GM06990 (cell line): ENCODE data around the gene OR2T2.
"Not testable (repeated sequence)": the region's sequence is repeated elsewhere in the genome, so short reads cannot be mapped to it uniquely, and the experiment has no call there.

Experiments used
- DNase-seq: peaks from one replicate; pipeline ENCODE4 v3.0.0-alpha.2; 2011; ENCODE audit not compliant: insufficient read length; ENCODE audit errors: extremely low read depth
- H3K27me3 ChIP-seq: replicated peaks from 2 replicates; pipeline ENCODE4 v1.6.0; 2011; ENCODE audit warnings: low read length; ENCODE audit not compliant: control insufficient read depth, insufficient read depth
- H3K36me3 ChIP-seq: 2 replicates; pipeline ENCODE4 v1.5.1; 2011; ENCODE audit warnings: low read length; ENCODE audit not compliant: control insufficient read depth, insufficient read depth
- H3K4me3 ChIP-seq: replicated peaks from 2 replicates; pipeline ENCODE4 v1.5.1; 2011; ENCODE audit warnings: low read depth, mild to moderate bottlenecking, control low read depth, low read length
- TF ChIP-seq, protein P1 (sequence below): IDR thresholded peaks from 2 replicates; pipeline ENCODE4 v1.5.1; 2011; ENCODE audit warnings: low read length, control low read depth, mild to moderate bottlenecking, inconsistent platforms; ENCODE audit not compliant: insufficient read depth, poor library complexity, severe bottlenecking

OR2T2 gene

DNA sequence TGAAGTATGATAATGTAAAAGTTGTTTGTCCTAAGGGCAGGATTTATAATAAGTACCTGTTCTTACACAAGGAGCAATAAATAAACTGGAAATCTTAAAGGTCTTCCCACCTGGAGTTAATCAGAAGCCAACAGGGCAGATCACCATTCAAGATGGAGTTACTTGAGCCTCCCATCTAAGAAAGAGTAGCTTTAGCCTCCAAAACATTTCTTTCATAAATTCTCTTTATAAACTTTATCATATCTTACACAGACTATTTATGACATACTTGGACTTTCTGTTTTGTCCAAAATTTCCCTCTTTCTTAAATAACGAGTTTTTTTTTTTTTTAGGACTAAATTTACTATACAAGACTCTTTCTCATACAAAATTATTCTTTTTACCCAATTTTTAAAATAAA lies 24.1 kb upstream of the OR2T2 start:
- Histone ChIP-seq H3K4me3 (no peak overlapping the region), H3K27me3 (no peaks in the 10 kb centered on the region), H3K36me3 (no peaks in the 10 kb centered on the region)
- no peak for DNase-seq
- TF ChIP-seq, protein P1, sequence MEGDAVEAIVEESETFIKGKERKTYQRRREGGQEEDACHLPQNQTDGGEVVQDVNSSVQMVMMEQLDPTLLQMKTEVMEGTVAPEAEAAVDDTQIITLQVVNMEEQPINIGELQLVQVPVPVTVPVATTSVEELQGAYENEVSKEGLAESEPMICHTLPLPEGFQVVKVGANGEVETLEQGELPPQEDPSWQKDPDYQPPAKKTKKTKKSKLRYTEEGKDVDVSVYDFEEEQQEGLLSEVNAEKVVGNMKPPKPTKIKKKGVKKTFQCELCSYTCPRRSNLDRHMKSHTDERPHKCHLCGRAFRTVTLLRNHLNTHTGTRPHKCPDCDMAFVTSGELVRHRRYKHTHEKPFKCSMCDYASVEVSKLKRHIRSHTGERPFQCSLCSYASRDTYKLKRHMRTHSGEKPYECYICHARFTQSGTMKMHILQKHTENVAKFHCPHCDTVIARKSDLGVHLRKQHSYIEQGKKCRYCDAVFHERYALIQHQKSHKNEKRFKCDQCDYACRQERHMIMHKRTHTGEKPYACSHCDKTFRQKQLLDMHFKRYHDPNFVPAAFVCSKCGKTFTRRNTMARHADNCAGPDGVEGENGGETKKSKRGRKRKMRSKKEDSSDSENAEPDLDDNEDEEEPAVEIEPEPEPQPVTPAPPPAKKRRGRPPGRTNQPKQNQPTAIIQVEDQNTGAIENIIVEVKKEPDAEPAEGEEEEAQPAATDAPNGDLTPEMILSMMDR, result no peak

DNA sequence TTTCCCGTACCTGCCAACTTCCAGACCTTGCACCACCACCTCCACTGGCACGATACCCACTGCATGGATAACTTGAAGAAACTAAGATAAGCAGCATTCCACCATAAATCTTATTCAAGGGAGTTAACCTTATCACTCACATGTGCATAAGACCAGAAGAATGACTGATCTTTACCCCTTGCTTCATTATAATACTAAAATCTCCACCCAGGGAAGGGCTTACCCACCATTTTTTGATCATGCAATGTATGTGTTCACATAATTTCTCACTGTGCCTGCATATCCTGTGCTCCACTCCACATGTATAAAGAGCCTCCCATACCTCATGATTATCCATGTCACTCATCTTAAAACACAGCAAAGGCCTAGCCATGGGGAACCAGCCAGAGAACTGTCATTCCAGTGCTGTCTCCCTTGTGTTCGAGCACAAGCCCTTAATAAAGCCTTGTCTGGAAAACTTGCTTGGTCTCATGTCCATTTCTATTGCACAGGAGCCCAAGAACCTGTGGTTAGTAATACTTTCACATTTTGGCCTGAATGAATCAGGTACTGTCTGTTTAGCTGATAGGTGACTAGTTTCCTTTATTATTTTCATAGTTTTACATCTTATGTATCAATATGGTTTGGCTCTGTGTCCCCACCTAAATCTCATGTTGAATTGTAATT lies 17.8 kb upstream of the OR2T2 start:
- H3K36me3 ChIP-seq, H3K4me3 ChIP-seq, DNase-seq, H3K27me3 ChIP-seq: not testable (repeated sequence)

DNA sequence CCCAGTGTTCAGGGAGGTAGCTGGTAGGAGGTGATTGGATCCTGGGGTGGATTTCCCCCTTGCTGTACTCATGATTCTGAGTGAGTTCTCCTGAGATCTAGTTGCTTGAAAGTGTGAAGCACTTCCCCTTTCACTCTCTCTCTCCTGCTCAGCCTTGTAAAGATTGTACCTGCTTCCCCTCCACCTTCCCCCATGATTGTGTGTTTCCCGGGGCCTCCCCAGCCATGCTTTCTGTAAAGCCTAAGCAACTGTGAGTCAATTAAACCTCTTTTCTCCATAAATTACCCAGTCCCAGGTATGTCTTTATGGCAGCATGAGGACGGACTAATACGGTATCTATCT lies 17.3 kb upstream of the OR2T2 start:
- not testable (repeated sequence) for DNase-seq, H3K27me3 ChIP-seq, H3K4me3 ChIP-seq, H3K36me3 ChIP-seq

DNA sequence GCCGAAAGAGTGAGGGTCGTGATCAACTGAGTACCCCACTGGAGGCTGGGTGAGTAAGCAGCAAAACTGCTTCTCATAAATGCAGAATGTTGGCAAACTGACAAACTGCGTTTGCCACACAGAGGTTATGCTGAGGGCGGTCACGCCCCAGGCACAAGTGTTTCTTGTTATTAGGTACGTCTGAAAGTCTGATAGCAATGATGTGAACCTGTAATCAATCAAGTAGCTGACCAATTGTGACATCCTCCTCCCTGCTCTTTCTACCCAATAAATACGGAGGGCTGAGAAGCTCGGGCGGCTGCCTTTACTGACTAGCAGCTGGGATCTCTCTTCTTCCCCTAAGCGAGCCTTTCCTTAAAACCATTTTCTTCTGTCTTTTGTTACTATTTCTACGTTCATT lies 13.8 kb upstream of the OR2T2 start:
- not testable (repeated sequence) for DNase-seq, H3K4me3 ChIP-seq, H3K27me3 ChIP-seq, H3K36me3 ChIP-seq

DNA sequence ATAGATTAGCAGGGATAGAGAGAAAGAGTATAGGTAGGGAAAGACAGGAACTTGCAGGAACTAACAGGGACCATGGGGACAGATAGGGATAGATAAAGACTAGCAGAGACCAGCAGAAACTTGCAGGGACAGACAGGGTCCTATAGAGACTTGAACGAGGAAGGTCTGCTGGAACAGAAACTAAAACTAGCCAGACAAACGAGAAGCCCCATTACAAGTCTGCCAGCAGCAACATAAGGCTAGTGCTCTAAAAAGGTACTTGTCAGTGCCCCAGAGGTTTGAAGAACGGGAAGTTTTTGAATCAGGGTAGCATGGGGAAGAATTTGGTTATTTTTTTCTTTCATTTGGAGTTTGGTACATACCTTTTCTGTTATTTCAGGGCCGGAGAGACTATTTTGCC lies 13.2 kb upstream of the OR2T2 start:
- H3K36me3 ChIP-seq, DNase-seq, H3K4me3 ChIP-seq, H3K27me3 ChIP-seq: not testable (repeated sequence)

DNA sequence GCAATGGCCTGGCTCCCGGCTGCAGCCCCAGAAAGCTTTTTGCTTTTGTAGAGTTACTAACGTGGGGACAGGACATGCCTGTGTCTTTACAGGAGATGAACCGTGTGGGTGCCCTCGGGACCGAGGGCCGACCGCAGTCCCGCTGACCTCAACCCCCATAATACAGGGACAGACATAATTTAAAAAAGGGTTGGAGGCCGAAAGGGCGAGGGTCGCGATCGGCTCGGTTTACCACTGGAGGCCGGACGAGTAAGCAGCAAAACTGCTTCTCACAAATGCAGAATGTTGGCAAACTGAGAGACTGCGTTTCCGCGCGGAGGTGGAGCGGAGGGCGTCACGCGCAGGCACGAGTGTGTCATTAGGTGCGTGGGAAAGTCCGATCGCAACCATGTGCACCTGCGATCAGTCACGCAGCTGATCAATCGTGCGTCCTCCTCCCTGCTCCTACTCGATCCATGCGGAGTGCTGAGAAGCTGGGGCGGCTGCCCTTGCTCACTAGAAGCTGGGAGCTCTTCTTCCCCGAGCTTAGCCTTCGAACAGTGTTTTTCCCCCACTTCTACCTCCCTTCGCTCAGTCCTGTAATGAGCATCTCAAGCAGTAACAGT lies 11.5 kb upstream of the OR2T2 start:
- H3K4me3 ChIP-seq, DNase-seq, H3K36me3 ChIP-seq, H3K27me3 ChIP-seq: not testable (repeated sequence)

DNA sequence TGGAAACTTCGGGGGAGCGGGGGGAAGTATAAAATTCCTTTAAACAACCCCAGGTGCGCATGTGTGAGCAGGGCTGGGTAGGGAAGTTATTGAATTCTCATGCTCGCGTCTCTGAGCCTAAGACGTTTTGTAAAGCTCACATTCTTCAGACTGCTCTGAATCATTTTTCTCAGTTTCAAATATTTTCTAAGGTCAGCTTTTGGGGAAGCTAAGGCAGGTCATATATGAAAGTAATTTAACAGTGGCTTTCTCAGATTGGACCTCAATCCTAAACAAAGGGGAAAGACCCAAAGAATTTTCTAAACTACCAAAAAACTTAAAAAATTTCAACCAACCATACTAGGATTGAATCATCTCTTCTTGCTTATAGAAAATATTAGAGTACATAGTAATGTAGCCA lies 10.5 kb upstream of the OR2T2 start:
- H3K36me3 ChIP-seq, DNase-seq, H3K27me3 ChIP-seq, H3K4me3 ChIP-seq: not testable (repeated sequence)

DNA sequence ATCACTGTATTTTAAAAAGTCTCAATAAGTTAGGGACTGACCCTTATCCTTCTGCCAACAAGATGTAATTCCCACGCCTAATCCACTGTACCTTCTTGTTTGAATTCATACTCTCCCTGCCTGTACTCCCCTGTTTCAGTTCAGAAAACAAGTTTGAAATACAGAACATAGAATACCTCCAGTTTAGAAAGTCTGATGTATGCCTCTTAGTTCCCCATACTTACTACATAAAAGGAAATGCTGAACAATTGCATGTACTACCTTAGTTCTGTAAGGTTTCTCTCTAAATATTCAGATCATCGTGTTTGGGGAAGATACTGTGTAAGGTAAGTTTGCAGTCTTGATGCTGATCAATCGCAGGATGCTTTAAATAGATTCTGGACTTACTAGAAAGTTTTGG lies 9.1 kb upstream of the OR2T2 start:
- H3K27me3 ChIP-seq, DNase-seq, H3K4me3 ChIP-seq, H3K36me3 ChIP-seq: not testable (repeated sequence)

DNA sequence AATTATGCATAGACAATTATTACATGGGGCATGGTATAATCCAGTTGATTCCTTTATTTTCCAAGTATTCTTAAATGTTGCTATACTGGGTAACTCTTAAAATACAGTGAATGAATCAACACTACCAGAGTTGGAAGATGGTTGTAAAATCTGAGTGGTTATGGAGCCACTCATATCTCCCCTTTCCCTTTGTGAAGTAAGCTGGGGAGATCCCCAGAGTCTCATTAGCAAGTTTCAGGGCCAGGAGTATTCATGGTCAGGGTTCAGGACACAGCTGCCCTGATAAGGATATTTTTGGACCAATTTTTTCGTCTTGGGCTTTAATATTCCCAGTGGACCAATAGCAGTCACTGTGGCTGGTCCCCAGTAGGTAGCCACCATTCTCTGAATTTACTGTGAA lies 6.8 kb upstream of the OR2T2 start:
- not testable (repeated sequence) for DNase-seq, H3K4me3 ChIP-seq, H3K27me3 ChIP-seq, H3K36me3 ChIP-seq

DNA sequence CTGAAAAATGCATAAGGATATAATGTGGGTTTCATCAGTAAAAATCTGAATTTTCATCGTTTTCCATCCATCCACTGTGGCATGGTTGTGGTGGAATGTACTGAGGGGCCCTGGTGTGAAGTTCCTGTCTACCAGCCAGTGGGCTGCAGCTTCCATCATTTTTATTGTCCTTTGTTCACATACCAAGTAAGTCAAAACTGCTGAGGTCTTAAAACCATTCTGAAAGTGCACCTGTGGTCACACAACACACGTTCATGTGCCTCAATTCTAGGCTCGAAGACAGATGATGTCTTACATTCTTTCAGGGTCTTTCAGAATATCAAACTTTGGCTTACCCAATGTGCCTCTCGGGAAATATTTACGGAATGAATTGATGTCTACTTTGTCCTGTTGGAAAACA lies 6.2 kb upstream of the OR2T2 start:
- not testable (repeated sequence) for H3K4me3 ChIP-seq, DNase-seq, H3K36me3 ChIP-seq

DNA sequence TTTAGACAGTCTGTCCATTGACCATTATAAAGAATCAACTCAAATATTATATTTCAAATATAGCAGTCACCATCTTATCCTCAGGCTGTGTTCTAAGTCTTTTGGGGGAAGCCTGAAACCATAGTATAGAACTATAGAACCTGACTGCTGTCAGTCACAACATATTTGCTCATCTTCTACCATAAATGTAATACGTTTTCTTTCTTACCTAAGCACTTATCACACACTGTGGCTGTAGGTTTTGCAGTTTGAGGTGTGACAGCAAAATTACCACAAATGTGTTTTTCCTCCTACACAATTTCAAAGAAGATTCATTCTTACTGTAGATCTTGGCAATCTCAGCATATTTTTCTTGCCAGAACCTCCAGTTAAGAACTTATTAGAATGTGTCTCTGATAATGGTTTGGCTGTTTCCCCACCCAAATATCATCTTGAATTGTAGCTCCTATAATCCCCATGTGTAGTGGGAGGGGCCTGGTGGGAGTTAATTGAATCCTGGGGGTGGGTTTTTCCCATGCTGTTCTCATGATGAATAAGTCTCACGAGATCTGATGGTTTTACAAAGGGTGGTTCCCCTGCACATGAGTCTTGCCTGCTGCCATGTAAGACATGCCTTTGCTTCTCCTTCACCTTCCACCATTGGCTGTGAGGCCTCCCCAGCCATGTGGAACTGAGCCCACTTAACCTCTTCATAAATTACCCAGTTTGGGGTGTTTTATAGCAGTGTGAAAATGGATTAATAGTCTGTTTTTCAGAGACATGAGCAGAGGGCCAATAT lies 2.7 kb upstream of the OR2T2 start:
- DNase-seq, H3K4me3 ChIP-seq, H3K27me3 ChIP-seq, H3K36me3 ChIP-seq: not testable (repeated sequence)

More for the DNA sequence above, 6.2 kb upstream of the OR2T2 start:
- H3K27me3 ChIP-seq, result not testable (repeated sequence)

DNA sequence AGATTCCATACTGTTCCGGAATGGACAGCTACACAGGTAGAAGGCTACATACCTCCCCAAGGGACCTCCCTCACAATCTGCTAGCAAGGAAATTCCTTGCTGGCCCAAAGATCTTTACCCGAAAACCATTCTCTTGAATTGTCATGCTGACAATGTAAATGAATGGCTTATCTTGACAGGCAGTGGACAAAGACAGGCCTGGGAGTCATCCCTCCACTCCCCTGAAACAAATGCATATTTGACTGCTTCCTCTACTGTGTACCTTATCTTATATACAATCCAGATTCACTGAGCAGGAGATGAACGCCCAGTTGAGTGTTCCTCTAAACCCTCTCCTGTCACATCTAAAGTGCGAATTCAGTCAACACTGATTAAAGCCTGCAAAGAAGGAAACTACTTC lies 834 bp upstream of the OR2T2 start:
- H3K27me3 ChIP-seq, H3K4me3 ChIP-seq, H3K36me3 ChIP-seq, DNase-seq: not testable (repeated sequence)

DNA sequence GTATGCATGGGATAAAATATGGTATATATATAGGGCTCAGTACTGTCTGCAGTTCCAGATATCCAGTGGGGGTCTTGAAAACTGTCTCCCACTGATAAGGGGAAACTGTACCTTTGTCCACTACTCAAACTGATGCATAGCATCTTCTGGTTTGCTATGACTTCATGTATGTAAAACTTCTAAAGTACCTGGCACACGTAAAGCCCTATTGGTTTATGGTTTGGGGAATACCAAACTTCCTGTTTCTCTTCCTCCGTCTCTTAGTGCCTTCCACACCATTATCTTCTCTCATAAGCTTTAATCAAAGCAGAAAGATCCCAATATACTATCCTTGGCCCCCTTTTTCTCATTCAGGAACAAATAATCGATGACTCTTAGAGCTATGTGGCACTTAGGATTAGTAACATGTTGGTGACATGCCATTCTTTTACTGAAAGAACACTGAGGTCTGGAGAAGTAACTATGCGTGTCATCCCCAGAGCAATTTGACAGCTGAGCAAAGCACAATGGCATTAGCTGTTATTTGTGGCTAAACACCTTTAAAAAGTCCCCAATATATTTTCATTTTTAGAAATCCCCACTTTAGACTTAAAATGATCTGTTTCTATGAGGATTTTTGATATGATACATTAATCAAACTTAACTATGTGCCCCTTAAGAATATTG lies 3.1 kb downstream of the OR2T2 start:
- DNase-seq, H3K36me3 ChIP-seq, H3K4me3 ChIP-seq, H3K27me3 ChIP-seq: not testable (repeated sequence)
